Fibroblast of villous mesenchyme (primary cell): Measurements from ENCODE around the gene LSM3. TPM values are rescaled to one million over a fixed set of nuclear protein-coding genes. Genes with fewer than 3 reads are reported as not detected.

Source experiments
- DNase-seq: peaks from one replicate; pipeline ENCODE4 v3.0.0-alpha.2; 2010; ENCODE audit warnings: low read depth
- H3K4me3 ChIP-seq: 2 replicates; pipeline ENCODE4 v1.5.1; 2011; ENCODE audit warnings: low read depth, mild to moderate bottlenecking, low read length
- CTCF ChIP-seq: IDR thresholded peaks from 2 replicates; pipeline ENCODE4 v1.5.1; 2012; ENCODE audit warnings: low read depth, mild to moderate bottlenecking, low read length; ENCODE audit not compliant: insufficient read depth
- total RNA-seq: library from RNA; depleted of rRNA; stranded (reverse); fragments of >200 nt; gene quantifications from 2 replicates; pipeline ENCODE4 v1.2.3, GENCODE V29; 2012

The LSM3 gene
- total RNA-seq, 1 donor, result 7.3 TPM

GRCh38 chr3:14238356-14238755, 59.7 kb downstream of the LSM3 start:
- TF ChIP-seq CTCF, result no peak
- DNase-seq, result no peak

GRCh38 chr3:14238930-14239329, 60.3 kb downstream of the LSM3 start:
- TF ChIP-seq CTCF, result no peak
- no peak for DNase-seq
- H3K4me3 ChIP-seq, result no peak overlapping the region

More at GRCh38 chr3:14238356-14238755, 59.7 kb downstream of the LSM3 start:
- no peak overlapping the region for H3K4me3 ChIP-seq

- DNase-seq, result no peak
- no peak for TF ChIP-seq CTCF
- no peak overlapping the region for H3K4me3 ChIP-seq
Observed at GRCh38 chr3:14239940-14240339, 61.3 kb downstream of the LSM3 start.

- H3K4me3 ChIP-seq, result no peak overlapping the region
- TF ChIP-seq CTCF, result no peak
- DNase-seq, result no peak
Observed at GRCh38 chr3:14240366-14240765, 61.7 kb downstream of the LSM3 start.

GRCh38 chr3:14241716-14242115, 63.1 kb downstream of the LSM3 start:
- no peak overlapping the region for H3K4me3 ChIP-seq
- DNase-seq, result no peak
- no peak for TF ChIP-seq CTCF

GRCh38 chr3:14242490-14243311, 64.1 kb downstream of the LSM3 start:
- no peak for DNase-seq
- no peak for TF ChIP-seq CTCF
- no peak overlapping the region for H3K4me3 ChIP-seq

GRCh38 chr3:14243782-14244181, 65.2 kb downstream of the LSM3 start:
- no peak for DNase-seq
- no peak for TF ChIP-seq CTCF
- H3K4me3 ChIP-seq, result no peak overlapping the region
